K562 (cell line): ENCODE measurements around the gene ADTRP. TPM values are rescaled to one million over a fixed set of nuclear protein-coding genes. Genes with fewer than 3 reads are reported as not detected.

ENCODE experiments used
- ATAC-seq: fragments of 200-7000 bp; cut with Tn5 transposase; 3 replicates; pipeline ENCODE4 v1.9.1; 2020; ENCODE audit warnings: moderate library complexity
- BruUV-seq: library from RNA; stranded (reverse); fragments of 400-500 nt; replicated peaks from 2 replicates; lab custom pipeline; 2021; lab: Mats Ljungman, UMichigan
- CTCF ChIA-PET: fragments of 300-600 bp; formaldehyde crosslinking; extraction: SDS; loops from one replicate; lab custom pipeline; 2021; ENCODE audit warnings: low intra/inter-chr PET ratio; lab: Yijun Ruan, JAX
- POLR2A ChIA-PET: fragments of 300-600, 350-650 bp; sonication (Branson Sonifier 250); formaldehyde crosslinking; extraction: SDS; loops from one replicate; lab custom pipeline; 2021; ENCODE audit warnings: antibody characterized with exemption, inconsistent platforms; lab: Yijun Ruan, JAX
- DNase-seq, 4 experiments: peaks; one replicate each; pipeline versions ENCODE4 v3.0.0 to v3.0.0-alpha.2; 2011 to 2018; ENCODE audit warnings: low spot score in 3 of 4, mixed read lengths in 3 of 4; ENCODE audit errors: extremely low read depth in 1 of 4
- FAIRE-seq: peaks from 2 replicates; lab custom pipeline; 2011; peaks lifted over from hg19 to GRCh38; lab: Jason Lieb, UNC
- H2AFZ ChIP-seq: 2 replicates; pipeline ENCODE4 v1.6.0; 2011; ENCODE audit warnings: low read depth, low read length, control low read depth, inconsistent platforms
- H3K27ac ChIP-seq: fragments of 200-600 bp; 3 replicates; pipeline ENCODE4 v1.8.0; 2011; ENCODE audit warnings: low read depth, mild to moderate bottlenecking, control low read depth, inconsistent platforms, low read length, moderate library complexity, mixed read lengths; ENCODE audit errors: extremely low read depth
- H3K27me3 ChIP-seq, 2 experiments: fragments of 300-600 bp in 1 of 2; 2 replicates in 1 of 2; 3 replicates in 1 of 2; pipeline versions ENCODE4 v1.6.0 to v1.8.0; 2011; ENCODE audit warnings: inconsistent platforms in 2 of 2, low read length in 2 of 2, mild to moderate bottlenecking in 1 of 2, mixed read lengths in 1 of 2, moderate library complexity in 1 of 2; ENCODE audit not compliant: control insufficient read depth in 2 of 2, insufficient read depth in 2 of 2
- H3K36me3 ChIP-seq: fragments of 300-600 bp; 3 replicates; pipeline ENCODE4 v1.8.0; 2011; ENCODE audit warnings: mild to moderate bottlenecking, low read length, inconsistent platforms; ENCODE audit not compliant: control insufficient read depth, insufficient read depth
- H3K4me1 ChIP-seq, 2 experiments: fragments of 200-600 bp in 1 of 2; replicated peaks in 1 of 2; 2 replicates in 1 of 2; 3 replicates in 1 of 2; pipeline versions ENCODE4 v1.5.1 to v1.8.0; 2011; ENCODE audit warnings: inconsistent platforms in 2 of 2, low read length in 2 of 2, mild to moderate bottlenecking in 1 of 2, mixed read lengths in 1 of 2, moderate library complexity in 1 of 2; ENCODE audit not compliant: control insufficient read depth in 2 of 2, insufficient read depth in 2 of 2
- H3K4me2 ChIP-seq: 2 replicates; pipeline ENCODE4 v1.6.1; 2011; ENCODE audit warnings: low read length, control low read depth, inconsistent platforms, mixed read lengths; ENCODE audit not compliant: insufficient read depth
- H3K4me3 ChIP-seq: fragments of 200-600 bp; sonication (generic), shearing (Covaris generic); 2 replicates; pipeline ENCODE4 v1.5.1; 2016; ENCODE audit warnings: control low read depth, inconsistent platforms
- H3K79me2 ChIP-seq: fragments of 200-600 bp; 3 replicates; pipeline ENCODE4 v1.8.0; 2011; ENCODE audit warnings: low read length, inconsistent platforms; ENCODE audit not compliant: control insufficient read depth, insufficient read depth
- H3K9ac ChIP-seq, 2 experiments: 2 replicates each; pipeline versions ENCODE4 v1.6.0 to v1.6.1; 2011; ENCODE audit warnings: low read depth in 2 of 2, low read length in 2 of 2, control low read depth in 1 of 2, inconsistent platforms in 1 of 2, mild to moderate bottlenecking in 1 of 2, mixed read lengths in 1 of 2; ENCODE audit not compliant: insufficient read depth in 1 of 2
- H3K9me1 ChIP-seq: one replicate; pipeline ENCODE4 v1.6.0; 2011; ENCODE audit warnings: inconsistent platforms, mild to moderate bottlenecking, low read length, moderate library complexity; ENCODE audit not compliant: control insufficient read depth, insufficient read depth
- H3K9me3 ChIP-seq: replicated peaks from 2 replicates; pipeline ENCODE4 v1.5.1; 2011; ENCODE audit warnings: low read depth, low read length, inconsistent platforms; ENCODE audit not compliant: control insufficient read depth, insufficient read depth
- H4K20me1 ChIP-seq: replicated peaks from 2 replicates; pipeline ENCODE4 v1.6.1; 2011; ENCODE audit warnings: low read length, inconsistent platforms, mixed read lengths; ENCODE audit not compliant: control insufficient read depth, insufficient read depth
- CBFB ChIP-seq: sonication (generic); formaldehyde crosslinking; IDR thresholded peaks from 2 replicates; pipeline ENCODE4 v1.4.0; 2020; ENCODE audit warnings: mild to moderate bottlenecking, missing genetic modification reagents
- DNMT1 ChIP-seq: fragments of 450-650 bp; IDR thresholded peaks from 2 replicates; pipeline ENCODE4 v1.6.1; 2016; ENCODE audit warnings: antibody characterized with exemption, mild to moderate bottlenecking
- MYBL2 ChIP-seq, 2 experiments: fragments of 450-650 bp in 1 of 2; sonication (generic) in 1 of 2; formaldehyde crosslinking in 1 of 2; IDR thresholded peaks; 2 replicates each; pipeline versions ENCODE4 v1.6.1 to v1.8.1; 2017 to 2022; ENCODE audit warnings: borderline replicate concordance in 1 of 2, inconsistent platforms in 1 of 2, low read depth in 1 of 2, mild to moderate bottlenecking in 1 of 2, missing genetic modification reagents in 1 of 2, moderate library complexity in 1 of 2
- RBM14 ChIP-seq: fragments of 200-400 bp; formaldehyde crosslinking; IDR thresholded peaks from 2 replicates; pipeline ENCODE4 v1.6.1; 2018; ENCODE audit warnings: low read depth, mild to moderate bottlenecking, low read length, moderate library complexity, borderline replicate concordance; ENCODE audit not compliant: insufficient read depth
- ZC3H11A ChIP-seq: IDR thresholded peaks from 2 replicates; pipeline ENCODE4 v1.6.1; 2012; ENCODE audit warnings: low read depth, low read length, improper control_type of control experiment
- ZNF507 ChIP-seq: conservative IDR thresholded peaks from 2 replicates; pipeline ENCODE4 v1.6.1; 2017; ENCODE audit warnings: missing genetic modification characterization, missing compliant biosample characterization
- ZNF57 ChIP-seq: fragments of 450-650 bp; formaldehyde crosslinking; IDR thresholded peaks from 2 replicates; pipeline ENCODE4 v1.4.0; 2020; ENCODE audit warnings: mild to moderate bottlenecking, moderate library complexity
- whole genome bisulfite sequencing: fragments of 100-300 bp; shearing (Covaris generic); methylation state at CpG from one replicate; pipeline ENCODE4 v1.1.6; 2016; ENCODE audit warnings: low coverage, mixed read lengths; ENCODE audit not compliant: insufficient coverage; ENCODE audit errors: missing lambda C conversion rate; 5-methylcytosine and 5-hydroxymethylcytosine counted together
- in situ Hi-C: fragments of 300-500 bp; cut with MboI; formaldehyde crosslinking; loops from 4 replicates; pipeline ENCODE4 v1.15.0; 2018; ENCODE audit warnings: inconsistent platforms, mixed read lengths
- intact Hi-C: fragments of 100-400 bp; cut with micrococcal nuclease; formaldehyde crosslinking; loops from 2 replicates; pipeline ENCODE4 v1.14.2; 2022
- polyA plus RNA-seq, 8 experiments: library from polyadenylated mRNA; depleted of rRNA in 4 of 8; stranded (reverse) in 5 of 8; unstranded in 3 of 8; fragments of >200 nt; fragmentation: Nextera tagmentation in 2 of 8; fragmentation: Illumina TruSeq in 1 of 8; extraction: Ambion mirVana in 2 of 8; extraction: Trizol in 1 of 8; gene quantifications; 2 replicates each; pipeline versions ENCODE4 v1.2.1 to v1.2.3, GENCODE V29; 2011 to 2014; ENCODE audit warnings: inconsistent platforms in 1 of 8, missing spikeins in 1 of 8
- total RNA-seq, 7 experiments: library from RNA; depleted of rRNA in 6 of 7; stranded (reverse); fragments of >200 nt in 6 of 7; fragmentation: Illumina TruSeq in 2 of 7; extraction: Trizol in 2 of 7; gene quantifications; 2 replicates each; pipeline versions ENCODE4 v1.2.1 to v1.2.3, GENCODE V29; 2011 to 2021; ENCODE audit warnings: low replicate concordance in 1 of 7

ADTRP gene
- total and polyA plus RNA-seq, 9 of the 15 experiments (the other 6 are each of a cell fraction or from before 2014, with no cell fraction given): 7.4 to 24.0 (median 13.6) TPM

- DNase-seq (no peak), ATAC-seq (no peak)
- ChIA-PET CTCF (no interaction called here), POLR2A (no interaction called here)
- H3K4me1 ChIP-seq: no peaks in the 10 kb centered on the region
- no peak for TF ChIP-seq MYBL2 (IDR thresholded peaks at IDR 0.05; ENCODE audit: low read depth)
- no peak for TF ChIP-seq MYBL2 (CRISPR knock-in tag; IDR thresholded peaks at IDR 0.05; ENCODE audit: borderline replicate concordance)
- no peak for TF ChIP-seq ZNF507 (tag)
- TF ChIP-seq CBFB: no peak
- no peak for TF ChIP-seq ZC3H11A
- no peak for TF ChIP-seq DNMT1
- no peak for TF ChIP-seq RBM14
- TF ChIP-seq ZNF57: no peak
- TF ChIP-seq, all 486 proteins: peak for 0
- BruUV-seq: no TSS peak
- Histone ChIP-seq H3K27me3 (no peaks in the 10 kb centered on the region), H3K36me3 (no peaks in the 10 kb centered on the region), H4K20me1 (no peaks in the 10 kb centered on the region), H3K9me1 (no peaks in the 10 kb centered on the region), H3K4me3 (no peak overlapping the region), H3K79me2 (no peaks in the 10 kb centered on the region), H3K27ac (no peak overlapping the region), H3K4me2 (no peak overlapping the region), H3K9ac (no peak overlapping the region), H3K9me3 (0 out of 2 replicates have a peak, but pooled peaks cover 1% of the 10 kb centered on the region), H2AFZ (no peak overlapping the region)
- in situ Hi-C loops: no loop called here
- WGBS: 0% methylated on average over 2 of the region's 2 CpGs
- intact Hi-C loops: no loop called here
- FAIRE-seq: no peak
Observed at GRCh38 chr6:11681770-11682169, 96.8 kb downstream of the ADTRP start.
